HepG2 (cell line): Measurements from ENCODE around the gene DYTN. TPM values are rescaled to one million over a fixed set of nuclear protein-coding genes. Genes with fewer than 3 reads are reported as not detected.

ENCODE experiments used
- KIAA2018 ChIP-seq: sonication (generic); formaldehyde crosslinking; IDR thresholded peaks from 2 replicates; pipeline ENCODE4 v1.5.0; 2020; ENCODE audit warnings: mild to moderate bottlenecking, missing genetic modification reagents, borderline replicate concordance
- ZBTB40 ChIP-seq, 2 experiments: fragments of 450-650 bp in 1 of 2; sonication (generic) in 1 of 2; formaldehyde crosslinking in 1 of 2; IDR thresholded peaks; 2 replicates each; pipeline versions ENCODE4 v1.6.1 to v1.8.0; 2016 to 2022; ENCODE audit warnings: antibody characterized with exemption in 1 of 2, mild to moderate bottlenecking in 1 of 2, missing genetic modification reagents in 1 of 2
- polyA plus RNA-seq, 8 experiments: library from polyadenylated mRNA; depleted of rRNA in 3 of 8; stranded (reverse) in 7 of 8; unstranded in 1 of 8; fragments of >200 nt; fragmentation: Illumina TruSeq in 4 of 8; extraction: Trizol in 4 of 8; gene quantifications; 2 replicates each; pipeline versions ENCODE4 v1.2.1 to v1.2.3, GENCODE V29; 2011 to 2016; ENCODE audit warnings: low read depth in 4 of 8, missing spikeins in 1 of 8, mixed read lengths in 1 of 8; ENCODE audit not compliant: insufficient read depth in 1 of 8
- total RNA-seq, 5 experiments: library from RNA; depleted of rRNA; stranded (reverse); fragments of >200 nt; fragmentation: Illumina TruSeq; extraction: Trizol; gene quantifications; 2 replicates each; pipeline ENCODE4 v1.2.3, GENCODE V29; 2016; ENCODE audit warnings: low read depth in 1 of 5

The DYTN gene
- total and polyA plus RNA-seq, 2 of the 13 experiments (the other 11 are each of a cell fraction or from before 2014, with no cell fraction given): not detected

- TF ChIP-seq ZBTB40 (IDR thresholded peaks at IDR 0.05): no peak
- TF ChIP-seq ZBTB40 (CRISPR knock-in tag; IDR thresholded peaks at IDR 0.05): no peak
- TF ChIP-seq KIAA2018 (CRISPR knock-in tag): no peak
These were observed 61.1 kb downstream of the DYTN start (continued) for GRCh38 chr2:206657087-206657486.
